SKM-1 (cell line): ENCODE measurements around the gene KCTD8.
"Not testable (repeated sequence)": the region's sequence is repeated elsewhere in the genome, so short reads cannot be mapped to it uniquely, and the experiment has no call there.

Source experiments
- DNase-seq: peaks from one replicate; lab custom pipeline; 2025; ENCODE audit not compliant: unreplicated experiment; lab: John Stamatoyannopoulos, UW

The KCTD8 gene

DNA sequence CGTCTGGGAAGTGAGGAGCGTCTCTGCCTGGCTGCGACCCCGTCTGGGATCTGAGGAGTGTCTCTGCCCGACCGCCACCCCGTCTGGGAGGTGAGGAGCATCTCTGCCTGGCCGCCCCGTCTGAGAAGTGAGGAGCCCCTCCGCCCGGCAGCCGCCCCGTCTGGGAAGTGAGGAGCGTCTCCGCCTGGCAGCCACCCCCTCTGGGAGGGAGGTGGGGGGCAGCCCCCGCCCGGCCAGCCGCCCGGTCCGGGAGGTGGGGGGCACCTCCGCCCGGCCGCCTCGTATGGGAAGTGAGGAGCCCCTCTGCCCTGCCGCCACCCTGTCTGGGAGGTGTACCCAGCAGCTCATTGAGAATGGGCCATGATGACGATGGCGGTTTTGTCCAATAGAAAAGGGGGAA, 280.8 kb downstream of the KCTD8 start:
- DNase-seq: not testable (repeated sequence)

DNA sequence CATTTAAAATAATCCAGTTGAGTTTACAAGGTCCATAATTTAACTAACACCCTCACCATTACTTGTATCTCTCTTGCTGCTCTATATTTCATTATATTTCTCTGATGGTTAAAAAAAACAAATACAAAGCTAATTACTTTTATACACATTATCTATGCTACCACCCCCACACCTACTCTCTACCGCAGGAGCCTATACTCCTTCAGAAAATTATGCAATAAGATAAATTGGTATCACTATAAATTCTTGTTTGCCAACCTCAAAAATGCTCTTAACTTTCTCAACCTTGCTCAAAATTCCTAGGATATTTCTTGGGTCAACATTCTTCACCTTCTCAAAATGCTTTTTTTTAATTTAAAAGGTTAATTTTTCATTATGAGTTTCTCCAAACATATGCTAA, 282.7 kb downstream of the KCTD8 start:
- no peak for DNase-seq

DNA sequence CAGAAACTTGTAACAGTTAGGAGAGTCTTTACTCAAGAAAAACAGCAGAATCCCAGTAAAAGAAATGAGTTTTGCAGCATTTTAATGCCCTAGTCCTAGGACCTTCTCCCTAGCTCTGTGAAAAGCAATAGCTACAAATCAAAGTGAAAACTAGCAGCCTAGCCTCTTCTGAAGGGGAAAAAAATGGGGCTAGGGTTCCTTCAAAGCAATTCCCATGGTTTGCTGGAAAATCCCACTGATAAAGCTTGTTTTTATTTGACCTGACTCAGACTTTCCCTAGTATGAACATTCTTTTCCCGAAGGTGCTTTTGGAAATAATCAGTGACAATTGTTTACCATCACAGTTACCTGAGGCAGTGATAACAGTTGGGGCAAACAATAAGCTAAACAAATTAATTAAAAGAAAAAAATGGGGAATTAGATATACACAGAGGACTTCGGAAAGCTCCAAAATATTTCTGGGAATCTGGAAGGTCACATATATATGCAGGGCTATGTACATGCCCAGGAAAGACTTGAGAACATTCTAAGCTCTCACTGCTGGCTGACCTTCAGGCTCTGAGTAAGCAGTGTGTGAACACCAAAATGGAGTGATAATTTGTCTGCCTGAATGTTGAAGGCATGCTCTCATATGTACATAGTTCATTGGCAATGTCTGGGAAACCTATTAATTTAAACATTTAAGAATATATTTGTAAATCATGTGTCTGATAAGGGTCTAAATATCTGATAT, 285.9 kb downstream of the KCTD8 start:
- DNase-seq: no peak

DNA sequence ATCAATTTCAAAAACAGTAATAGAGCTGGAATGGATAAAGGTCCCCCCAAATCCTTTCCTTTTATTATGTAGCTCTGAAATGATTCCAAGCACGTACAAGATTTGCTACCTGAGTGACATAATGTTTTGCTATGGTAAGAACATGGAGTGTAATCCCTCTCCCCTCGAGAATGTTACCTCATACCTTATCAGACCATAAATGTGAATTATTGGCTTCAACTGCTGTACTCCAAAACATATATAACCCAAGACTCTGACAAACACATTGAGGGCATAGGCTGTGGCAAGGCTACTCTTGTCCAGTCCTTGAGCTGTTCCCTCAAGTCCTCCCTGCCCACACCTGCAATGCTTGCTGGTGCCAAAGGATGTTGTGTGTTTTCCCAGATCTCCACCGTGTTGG, 286.9 kb downstream of the KCTD8 start:
- DNase-seq: no peak

DNA sequence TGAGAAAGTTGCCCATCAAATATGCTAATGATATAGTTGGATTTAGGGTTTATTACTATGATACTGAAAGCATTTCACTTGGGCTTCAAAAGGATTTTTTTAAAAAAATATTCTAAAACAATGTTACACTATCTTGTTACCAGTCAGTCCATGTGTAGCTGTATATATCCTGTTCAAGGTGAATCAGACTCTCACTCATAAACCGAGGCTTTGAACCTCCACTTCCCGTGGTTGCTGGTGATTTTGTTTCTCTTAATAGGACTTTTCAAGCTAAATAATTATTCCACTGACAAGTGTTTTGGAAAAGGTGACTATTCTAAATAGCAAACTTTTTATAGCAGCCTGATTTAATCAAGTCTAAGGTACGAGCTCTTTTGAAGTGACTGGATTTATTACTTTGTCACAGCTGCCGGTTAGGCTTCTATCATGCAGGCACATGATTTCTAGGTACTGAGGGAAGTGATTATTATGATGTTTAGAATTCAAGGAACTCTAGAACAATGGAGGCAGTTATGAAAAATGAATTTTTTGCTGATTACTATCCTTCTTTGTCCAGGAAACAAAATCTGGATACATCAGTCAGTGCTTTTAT, 287.7 kb downstream of the KCTD8 start:
- no peak for DNase-seq

DNA sequence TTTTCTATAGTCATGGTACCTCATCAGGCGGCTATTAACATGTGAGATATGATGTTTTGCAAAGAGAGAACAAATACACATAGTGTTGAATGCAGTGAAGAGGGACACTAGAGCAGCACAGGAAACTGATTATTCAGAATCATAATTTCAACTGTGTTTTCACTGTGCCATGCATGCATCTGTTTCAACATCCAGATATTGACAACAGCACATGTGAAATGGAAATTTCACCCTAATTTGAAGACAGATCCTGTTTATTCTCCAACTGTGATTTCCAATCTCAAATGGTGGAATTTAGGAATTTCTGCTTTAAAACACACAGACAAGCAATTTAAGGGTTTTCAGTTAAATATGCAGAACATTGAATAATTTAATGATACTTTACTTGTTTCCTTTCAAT, 288.6 kb downstream of the KCTD8 start:
- no peak for DNase-seq

- no peak for DNase-seq
These were observed 290.9 kb downstream of the KCTD8 start for GRCh38 chr4:44157611-44158277.

DNA sequence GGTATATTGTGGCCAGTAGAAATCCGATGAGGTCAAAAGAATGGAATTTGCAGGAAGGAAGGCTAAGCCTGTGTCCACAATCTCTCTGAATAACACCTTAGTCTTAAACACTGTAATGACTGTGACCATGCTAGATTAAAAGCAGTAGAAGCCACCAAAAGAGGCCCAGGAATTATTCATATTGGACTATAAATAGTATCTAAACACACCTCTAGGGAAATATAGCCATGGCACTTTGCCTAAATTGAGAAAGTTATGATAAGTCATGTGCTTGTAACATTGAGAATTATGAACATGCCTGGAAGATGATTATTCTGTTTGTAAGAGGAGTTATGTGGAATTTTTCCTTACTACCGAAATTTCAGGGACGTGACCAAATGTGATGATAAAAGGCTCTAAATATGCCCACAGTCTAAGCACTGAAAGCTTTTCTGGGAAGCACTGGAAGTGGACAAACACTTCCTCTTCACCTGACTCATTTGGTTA, 298.5 kb downstream of the KCTD8 start:
- no peak for DNase-seq

GRCh38 chr4:44149282-44149681, 299.3 kb downstream of the KCTD8 start:
- DNase-seq: no peak

DNA sequence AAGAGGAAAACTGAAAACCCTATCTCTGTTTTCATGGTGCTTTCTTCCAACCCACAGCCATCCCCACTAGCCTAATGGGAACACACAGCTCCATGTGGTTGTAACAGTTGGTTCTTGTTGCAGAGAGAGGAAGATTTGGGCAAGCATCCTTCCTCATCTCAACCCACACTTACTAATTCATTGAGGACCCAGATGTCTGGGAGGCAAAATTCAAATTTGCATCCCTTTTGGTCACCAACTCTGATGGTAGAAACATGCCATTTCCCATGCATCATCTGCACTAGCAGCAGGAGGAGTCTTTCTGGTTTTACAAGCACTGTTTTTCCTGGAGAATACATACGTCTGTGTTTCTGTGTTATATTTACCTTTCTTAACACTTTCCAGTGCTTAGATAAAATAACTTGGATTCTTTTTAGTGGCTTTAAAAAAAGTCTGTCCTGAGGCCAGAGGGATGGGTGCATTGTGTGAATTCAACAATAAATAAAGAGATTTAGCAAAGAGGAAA, 301.0 kb downstream of the KCTD8 start:
- DNase-seq: no peak

DNA sequence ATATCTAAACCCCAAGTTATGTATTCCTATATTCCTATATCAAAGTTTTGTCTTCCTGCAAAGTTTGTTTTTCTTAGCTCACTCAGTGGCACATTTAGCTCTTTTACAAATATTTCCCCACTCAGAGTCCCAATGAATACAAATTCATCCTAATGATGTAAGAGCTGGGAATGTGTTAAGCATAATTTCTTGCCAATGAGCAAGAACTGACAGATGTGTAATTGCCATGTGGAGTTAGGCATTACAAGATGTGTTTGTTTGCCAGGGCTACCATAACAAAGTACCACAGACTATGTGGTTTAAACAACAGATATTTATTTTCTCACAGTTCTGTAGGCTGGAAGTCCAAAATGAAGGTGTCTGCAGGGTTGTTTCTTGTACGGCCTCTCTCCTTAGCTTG, 302.1 kb downstream of the KCTD8 start:
- DNase-seq: no peak

- DNase-seq: no peak
These were observed 302.7 kb downstream of the KCTD8 start for GRCh38 chr4:44145868-44146267.

GRCh38 chr4:44132526-44132925, 316.1 kb downstream of the KCTD8 start:
- no peak for DNase-seq
